Astrocyte (in vitro differentiated cells and primary cell): ENCODE results near the gene C1orf87. TPM values are rescaled to one million over a fixed set of nuclear protein-coding genes. Genes with fewer than 3 reads are reported as not detected.

Experiments
- DNase-seq: peaks from one replicate; pipeline ENCODE4 v3.0.0-alpha.2; 2010; ENCODE audit warnings: low read depth
- FAIRE-seq: peaks from 2 replicates; lab custom pipeline; 2011; peaks lifted over from hg19 to GRCh38; lab: Jason Lieb, UNC
- H2AFZ ChIP-seq: 2 replicates; pipeline ENCODE4 v1.6.0; 2012; ENCODE audit warnings: low read depth, low read length, inconsistent platforms
- H3K27ac ChIP-seq: 2 replicates; pipeline ENCODE4 v1.5.1; 2011; ENCODE audit warnings: low read depth, low read length, inconsistent platforms
- H3K27me3 ChIP-seq: 2 replicates; pipeline ENCODE4 v1.6.0; 2011; ENCODE audit warnings: low read length, inconsistent platforms; ENCODE audit not compliant: insufficient read depth
- H3K36me3 ChIP-seq: 2 replicates; pipeline ENCODE4 v1.5.1; 2011; ENCODE audit warnings: low read length, inconsistent platforms; ENCODE audit not compliant: insufficient read depth
- H3K4me1 ChIP-seq: 2 replicates; pipeline ENCODE4 v1.5.1; 2011; ENCODE audit warnings: low read length, inconsistent platforms; ENCODE audit not compliant: insufficient read depth
- H3K4me2 ChIP-seq: 2 replicates; pipeline ENCODE4 v1.6.0; 2012; ENCODE audit warnings: low read length, inconsistent platforms
- H3K4me3 ChIP-seq: 2 replicates; pipeline ENCODE4 v1.5.1; 2011; ENCODE audit warnings: low read depth, mild to moderate bottlenecking, low read length, inconsistent platforms; ENCODE audit not compliant: insufficient read depth
- H3K79me2 ChIP-seq: 2 replicates; pipeline ENCODE4 v1.6.0; 2012; ENCODE audit warnings: mild to moderate bottlenecking, low read length, inconsistent platforms; ENCODE audit not compliant: insufficient read depth
- H3K9ac ChIP-seq: 2 replicates; pipeline ENCODE4 v1.6.0; 2012; ENCODE audit warnings: mild to moderate bottlenecking, low read length, inconsistent platforms
- H3K9me3 ChIP-seq: 2 replicates; pipeline ENCODE4 v1.5.1; 2012; ENCODE audit warnings: low read depth, mild to moderate bottlenecking, low read length, inconsistent platforms; ENCODE audit not compliant: insufficient read depth
- H4K20me1 ChIP-seq: 2 replicates; pipeline ENCODE4 v1.6.0; 2012; ENCODE audit warnings: low read length, inconsistent platforms; ENCODE audit not compliant: insufficient read depth
- H3K27ac Mint-ChIP-seq: one replicate; pipeline ENCODE4 v1.8.0; 2021; ENCODE audit warnings: mild to moderate bottlenecking, mixed read lengths; ENCODE audit not compliant: unreplicated experiment
- H3K27me3 Mint-ChIP-seq: one replicate; pipeline ENCODE4 v1.8.0; 2021; ENCODE audit warnings: low read depth, mixed read lengths; ENCODE audit not compliant: unreplicated experiment
- H3K36me3 Mint-ChIP-seq: one replicate; pipeline ENCODE4 v1.8.0; 2021; ENCODE audit warnings: low read depth, mixed read lengths; ENCODE audit not compliant: unreplicated experiment
- H3K4me1 Mint-ChIP-seq: one replicate; pipeline ENCODE4 v1.8.0; 2021; ENCODE audit warnings: low read depth, mixed read lengths; ENCODE audit not compliant: unreplicated experiment
- H3K4me3 Mint-ChIP-seq: one replicate; pipeline ENCODE4 v1.8.0; 2021; ENCODE audit warnings: mild to moderate bottlenecking, moderate library complexity, mixed read lengths; ENCODE audit not compliant: unreplicated experiment
- H3K9me3 Mint-ChIP-seq: one replicate; pipeline ENCODE4 v1.8.0; 2021; ENCODE audit warnings: mild to moderate bottlenecking, mixed read lengths; ENCODE audit not compliant: unreplicated experiment
- EZH2 ChIP-seq: IDR thresholded peaks from 2 replicates; pipeline ENCODE4 v1.6.1; 2012; ENCODE audit warnings: mild to moderate bottlenecking, low read length, inconsistent platforms; ENCODE audit not compliant: insufficient read depth
- total RNA-seq: library from RNA; stranded (reverse); gene quantifications from 2 replicates; pipeline ENCODE4 v1.2.1, GENCODE V29; 2021
- TF ChIP-seq, protein P1 (sequence below): IDR thresholded peaks from 2 replicates; pipeline ENCODE4 v1.5.1; 2011; ENCODE audit warnings: low read depth, mild to moderate bottlenecking, inconsistent platforms, low read length, moderate library complexity; ENCODE audit not compliant: insufficient read depth

C1orf87 gene
- total RNA-seq, 1 donor from 2014 or later: not detected

DNA sequence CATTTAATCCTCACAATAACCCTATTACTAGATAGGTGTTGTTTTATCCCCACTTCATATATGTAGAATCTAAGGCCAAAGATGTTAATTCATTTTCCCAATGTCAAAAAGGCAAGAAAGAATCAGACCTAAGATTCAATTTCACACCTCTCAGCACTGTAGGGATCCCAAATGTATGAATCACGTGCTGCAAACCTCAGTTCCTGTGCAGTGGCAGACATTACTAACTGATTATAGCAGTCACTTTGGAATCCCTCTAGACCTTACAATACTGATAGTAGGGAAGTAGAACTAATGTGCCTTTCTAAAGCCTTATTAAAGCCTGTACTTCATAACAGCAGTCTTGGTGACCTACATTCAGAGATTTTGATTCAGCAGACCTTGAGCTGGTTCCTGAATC is 2.3 kb downstream of the C1orf87 start:
- no peak for TF ChIP-seq EZH2
- TF ChIP-seq, protein P1, sequence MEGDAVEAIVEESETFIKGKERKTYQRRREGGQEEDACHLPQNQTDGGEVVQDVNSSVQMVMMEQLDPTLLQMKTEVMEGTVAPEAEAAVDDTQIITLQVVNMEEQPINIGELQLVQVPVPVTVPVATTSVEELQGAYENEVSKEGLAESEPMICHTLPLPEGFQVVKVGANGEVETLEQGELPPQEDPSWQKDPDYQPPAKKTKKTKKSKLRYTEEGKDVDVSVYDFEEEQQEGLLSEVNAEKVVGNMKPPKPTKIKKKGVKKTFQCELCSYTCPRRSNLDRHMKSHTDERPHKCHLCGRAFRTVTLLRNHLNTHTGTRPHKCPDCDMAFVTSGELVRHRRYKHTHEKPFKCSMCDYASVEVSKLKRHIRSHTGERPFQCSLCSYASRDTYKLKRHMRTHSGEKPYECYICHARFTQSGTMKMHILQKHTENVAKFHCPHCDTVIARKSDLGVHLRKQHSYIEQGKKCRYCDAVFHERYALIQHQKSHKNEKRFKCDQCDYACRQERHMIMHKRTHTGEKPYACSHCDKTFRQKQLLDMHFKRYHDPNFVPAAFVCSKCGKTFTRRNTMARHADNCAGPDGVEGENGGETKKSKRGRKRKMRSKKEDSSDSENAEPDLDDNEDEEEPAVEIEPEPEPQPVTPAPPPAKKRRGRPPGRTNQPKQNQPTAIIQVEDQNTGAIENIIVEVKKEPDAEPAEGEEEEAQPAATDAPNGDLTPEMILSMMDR: no peak
- FAIRE-seq (peak; percentile 34), DNase-seq (peak; percentile 14)
- no peaks in the 10 kb centered on the region for H3K9me3 Mint-ChIP-seq
- Histone ChIP-seq H3K4me2 (no peak overlapping the region), H3K4me3 (no peak overlapping the region), H3K9ac (no peak overlapping the region), H3K27me3 (peaks cover 17% of the 10 kb centered on the region), H3K9me3 (no peaks in the 10 kb centered on the region), H3K79me2 (no peaks in the 10 kb centered on the region), H3K36me3 (no peaks in the 10 kb centered on the region), H3K4me1 (peaks cover 13% of the 10 kb centered on the region), H2AFZ (no peak overlapping the region), H4K20me1 (no peaks in the 10 kb centered on the region), H3K27ac (no peak overlapping the region)
- no peak overlapping the region for H3K4me3 Mint-ChIP-seq
- H3K27ac Mint-ChIP-seq: no peak overlapping the region
- H3K36me3 Mint-ChIP-seq: peaks cover 2% of the 10 kb centered on the region
- H3K27me3 Mint-ChIP-seq: peaks cover 29% of the 10 kb centered on the region
- peaks cover 16% of the 10 kb centered on the region for H3K4me1 Mint-ChIP-seq

DNA sequence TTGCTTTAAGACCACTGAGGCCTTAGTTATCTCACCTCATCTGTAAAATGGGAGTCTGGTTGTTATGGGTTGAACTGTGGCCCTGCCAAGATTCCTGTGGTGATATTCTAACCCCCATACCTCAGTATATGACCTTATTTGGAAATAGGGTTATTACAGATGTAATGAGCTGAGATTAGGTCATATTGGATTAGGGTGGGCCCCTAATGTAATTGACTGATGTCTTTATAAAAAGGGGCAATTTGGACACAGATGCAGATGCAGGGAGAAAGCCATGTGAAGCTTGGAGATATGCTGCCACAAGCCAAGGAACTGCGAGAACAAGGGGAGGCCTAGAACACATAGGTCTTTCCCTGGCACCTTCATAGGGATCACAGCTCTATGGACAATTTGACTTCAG is 3.9 kb downstream of the C1orf87 start:
- peaks cover 2% of the 10 kb centered on the region for H3K36me3 Mint-ChIP-seq
- TF ChIP-seq, protein P1: no peak
- no peak for TF ChIP-seq EZH2
- DNase-seq: no peak

DNA sequence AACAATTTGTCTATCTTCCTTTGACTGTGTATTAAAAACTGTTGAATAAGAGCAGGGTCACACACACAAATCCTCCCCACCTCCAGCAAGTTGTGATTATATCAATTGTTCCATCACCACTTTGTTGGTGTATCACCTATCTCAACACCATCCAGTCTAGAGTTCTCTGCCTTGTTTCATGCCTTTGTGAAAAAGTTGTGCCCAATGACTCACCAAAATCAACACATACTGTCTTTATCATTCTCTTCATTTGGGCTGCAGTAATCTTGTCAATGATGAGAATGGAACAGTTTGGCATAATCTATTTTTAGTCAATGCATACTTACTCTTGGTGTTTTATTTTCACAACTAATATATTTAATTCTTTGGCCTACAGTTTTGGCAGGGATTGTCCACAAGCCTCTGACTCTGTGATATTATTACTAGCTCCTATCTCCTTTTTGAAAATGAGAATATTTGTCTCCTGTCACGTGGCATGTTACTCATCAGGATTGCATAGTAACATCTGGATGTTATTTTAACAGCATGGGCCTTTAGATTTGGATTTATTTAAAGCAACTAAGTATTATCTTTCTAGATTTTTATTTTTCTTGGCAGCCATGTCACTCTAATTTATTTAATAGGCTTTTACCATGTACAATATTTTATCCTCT is 5.1 kb downstream of the C1orf87 start:
- H3K9me3 ChIP-seq: no peaks in the 10 kb centered on the region
- FAIRE-seq (peak; percentile 63), DNase-seq (peak; percentile 56)
- H3K4me1 ChIP-seq: peaks cover 13% of the 10 kb centered on the region
- H3K4me3 ChIP-seq: no peak overlapping the region
- H3K79me2 ChIP-seq: no peaks in the 10 kb centered on the region
- Mint-ChIP-seq H3K4me1 (peaks cover 11% of the 10 kb centered on the region), H3K36me3 (no peaks in the 10 kb centered on the region), H3K27ac (no peak overlapping the region), H3K9me3 (no peaks in the 10 kb centered on the region), H3K4me3 (no peak overlapping the region), H3K27me3 (peaks cover 13% of the 10 kb centered on the region)
- H4K20me1 ChIP-seq: no peaks in the 10 kb centered on the region
- no peak overlapping the region for H3K9ac ChIP-seq
- TF ChIP-seq EZH2: no peak
- TF ChIP-seq, protein P1: no peak
- H3K4me2 ChIP-seq: peak overlapping the region; percentile 20
- peak overlapping the region; percentile 36 for H3K27ac ChIP-seq
- H2AFZ ChIP-seq: no peak overlapping the region
- H3K27me3 ChIP-seq: peaks cover 9% of the 10 kb centered on the region
- no peaks in the 10 kb centered on the region for H3K36me3 ChIP-seq

More for the DNA sequence above, 3.9 kb downstream of the C1orf87 start:
- H3K9ac ChIP-seq: no peak overlapping the region
- H3K36me3 ChIP-seq: no peaks in the 10 kb centered on the region
- FAIRE-seq: no peak
- H3K4me3 ChIP-seq: no peak overlapping the region
- Mint-ChIP-seq H3K9me3 (no peaks in the 10 kb centered on the region), H3K4me1 (peaks cover 11% of the 10 kb centered on the region), H3K4me3 (no peak overlapping the region), H3K27ac (no peak overlapping the region), H3K27me3 (peaks cover 19% of the 10 kb centered on the region)
- no peak overlapping the region for H3K4me2 ChIP-seq
- H4K20me1 ChIP-seq: no peaks in the 10 kb centered on the region
- no peaks in the 10 kb centered on the region for H3K9me3 ChIP-seq
- peaks cover 13% of the 10 kb centered on the region for H3K4me1 ChIP-seq
- H3K27ac ChIP-seq: no peak overlapping the region
- no peak overlapping the region for H2AFZ ChIP-seq
- H3K27me3 ChIP-seq: peaks cover 12% of the 10 kb centered on the region
- no peaks in the 10 kb centered on the region for H3K79me2 ChIP-seq
